LNCaP clone FGC (cell line): ENCODE results near the gene TBC1D16.

Experiments used
- DNase-seq: peaks from one replicate; pipeline ENCODE4 v3.0.0-alpha.2; 2011; ENCODE audit warnings: low read depth
- H3K4me3 ChIP-seq: 2 replicates; pipeline ENCODE4 v1.5.1; 2011; ENCODE audit warnings: mild to moderate bottlenecking, low read depth, low read length, control low read depth
- TF ChIP-seq, protein P1 (sequence below): IDR thresholded peaks from 2 replicates; pipeline ENCODE4 v1.5.1; 2012; ENCODE audit warnings: mild to moderate bottlenecking; ENCODE audit not compliant: control insufficient read depth, insufficient read depth; ENCODE audit errors: extremely low read depth

Gene TBC1D16

DNA sequence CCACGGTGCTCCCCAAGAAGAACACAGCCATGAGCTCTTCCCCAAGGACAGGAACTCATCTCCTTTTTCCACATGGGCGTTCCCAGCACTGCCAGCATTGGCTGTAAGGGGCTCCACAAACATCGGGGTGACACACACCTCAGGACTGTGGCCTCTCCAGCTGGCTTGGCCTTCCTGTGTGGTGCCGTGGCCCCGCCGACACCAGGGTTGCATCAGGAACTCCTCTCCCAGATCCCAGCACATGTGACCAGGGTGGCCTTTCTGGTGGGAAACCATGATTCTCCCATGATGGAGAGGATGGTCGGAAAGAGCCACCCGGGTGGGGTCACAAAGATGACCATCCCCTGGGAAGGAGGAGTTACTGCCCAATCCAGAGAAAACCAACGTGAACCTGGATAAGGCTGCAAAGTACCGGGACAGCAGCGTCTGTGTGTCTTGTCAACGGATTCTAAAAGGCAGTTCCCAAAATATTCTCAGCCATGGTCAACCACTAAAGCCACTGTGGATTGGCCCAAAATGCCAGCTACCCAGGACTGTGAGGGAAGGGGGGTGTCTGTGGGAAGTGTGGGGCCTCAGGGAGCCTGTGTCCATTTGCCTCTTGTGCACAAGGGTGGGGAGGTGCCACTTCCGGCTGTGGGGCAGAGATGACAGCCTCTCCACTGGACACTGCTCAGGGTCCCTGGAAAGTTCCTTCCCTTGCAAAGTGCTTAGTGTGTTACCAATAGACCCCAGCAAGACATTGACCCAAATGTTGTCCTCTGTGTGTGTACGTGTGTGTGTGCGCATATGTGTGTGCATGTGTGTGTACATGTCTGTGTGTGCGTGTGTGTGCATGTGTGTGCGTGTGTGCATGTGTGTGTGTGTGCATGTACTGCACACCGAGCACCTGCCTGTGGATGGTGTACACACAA, 118.4 kb downstream of the TBC1D16 start:
- no peak for DNase-seq

DNA sequence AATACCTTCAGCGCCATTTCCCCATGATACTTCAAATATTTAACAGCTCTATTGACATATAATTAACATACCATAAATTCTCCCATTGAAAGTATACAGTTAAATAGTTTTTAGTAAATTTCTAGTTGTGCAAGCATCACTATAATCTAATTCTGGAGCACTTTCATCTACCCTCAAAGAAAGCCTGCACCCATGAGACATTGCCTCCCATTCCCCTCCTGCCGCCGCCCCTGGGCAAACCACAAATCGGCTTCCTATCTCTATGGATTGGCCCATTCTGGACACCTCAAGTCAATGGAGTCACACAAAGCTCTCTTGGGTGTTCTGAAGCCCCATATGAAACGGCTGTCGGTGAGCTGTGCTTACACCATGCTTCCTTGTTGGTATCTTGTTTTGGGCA, 119.2 kb downstream of the TBC1D16 start:
- no peak overlapping the region for H3K4me3 ChIP-seq
- no peak for DNase-seq
- TF ChIP-seq, protein P1, sequence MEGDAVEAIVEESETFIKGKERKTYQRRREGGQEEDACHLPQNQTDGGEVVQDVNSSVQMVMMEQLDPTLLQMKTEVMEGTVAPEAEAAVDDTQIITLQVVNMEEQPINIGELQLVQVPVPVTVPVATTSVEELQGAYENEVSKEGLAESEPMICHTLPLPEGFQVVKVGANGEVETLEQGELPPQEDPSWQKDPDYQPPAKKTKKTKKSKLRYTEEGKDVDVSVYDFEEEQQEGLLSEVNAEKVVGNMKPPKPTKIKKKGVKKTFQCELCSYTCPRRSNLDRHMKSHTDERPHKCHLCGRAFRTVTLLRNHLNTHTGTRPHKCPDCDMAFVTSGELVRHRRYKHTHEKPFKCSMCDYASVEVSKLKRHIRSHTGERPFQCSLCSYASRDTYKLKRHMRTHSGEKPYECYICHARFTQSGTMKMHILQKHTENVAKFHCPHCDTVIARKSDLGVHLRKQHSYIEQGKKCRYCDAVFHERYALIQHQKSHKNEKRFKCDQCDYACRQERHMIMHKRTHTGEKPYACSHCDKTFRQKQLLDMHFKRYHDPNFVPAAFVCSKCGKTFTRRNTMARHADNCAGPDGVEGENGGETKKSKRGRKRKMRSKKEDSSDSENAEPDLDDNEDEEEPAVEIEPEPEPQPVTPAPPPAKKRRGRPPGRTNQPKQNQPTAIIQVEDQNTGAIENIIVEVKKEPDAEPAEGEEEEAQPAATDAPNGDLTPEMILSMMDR, result no peak

More for the DNA sequence above, 118.4 kb downstream of the TBC1D16 start:
- H3K4me3 ChIP-seq, result no peak overlapping the region
- TF ChIP-seq, protein P1, result no peak

DNA sequence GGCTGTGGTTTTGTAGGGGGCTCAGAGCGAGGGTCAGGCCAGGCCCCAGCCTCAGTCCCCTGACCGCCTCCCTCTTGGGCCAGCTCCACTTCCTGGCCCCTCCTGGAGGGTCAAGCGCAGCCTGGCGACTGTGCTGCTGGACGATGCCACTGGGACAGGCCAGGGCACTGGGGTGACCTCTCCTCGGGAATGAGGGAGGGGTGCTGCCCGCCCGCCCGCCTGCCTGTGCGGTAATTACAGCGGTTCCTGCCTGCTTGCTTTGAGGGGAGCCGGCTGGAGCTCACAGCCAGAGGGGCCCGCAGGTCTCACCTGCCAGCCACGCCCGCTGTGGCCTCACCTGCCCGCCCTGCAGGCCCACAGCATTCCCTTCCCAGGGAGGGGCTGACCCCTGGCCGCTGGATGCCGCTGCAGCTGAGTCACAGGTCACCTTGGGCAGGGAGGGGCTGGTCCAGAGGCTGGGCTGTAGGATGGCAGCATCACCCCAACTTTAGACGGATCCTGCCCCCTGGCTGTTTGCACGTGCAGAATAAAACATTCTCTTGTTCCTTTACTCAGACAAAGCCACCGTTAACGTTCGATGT, 119.7 kb downstream of the TBC1D16 start:
- no peak for DNase-seq
- TF ChIP-seq, protein P1, result no peak
- no peak overlapping the region for H3K4me3 ChIP-seq

DNA sequence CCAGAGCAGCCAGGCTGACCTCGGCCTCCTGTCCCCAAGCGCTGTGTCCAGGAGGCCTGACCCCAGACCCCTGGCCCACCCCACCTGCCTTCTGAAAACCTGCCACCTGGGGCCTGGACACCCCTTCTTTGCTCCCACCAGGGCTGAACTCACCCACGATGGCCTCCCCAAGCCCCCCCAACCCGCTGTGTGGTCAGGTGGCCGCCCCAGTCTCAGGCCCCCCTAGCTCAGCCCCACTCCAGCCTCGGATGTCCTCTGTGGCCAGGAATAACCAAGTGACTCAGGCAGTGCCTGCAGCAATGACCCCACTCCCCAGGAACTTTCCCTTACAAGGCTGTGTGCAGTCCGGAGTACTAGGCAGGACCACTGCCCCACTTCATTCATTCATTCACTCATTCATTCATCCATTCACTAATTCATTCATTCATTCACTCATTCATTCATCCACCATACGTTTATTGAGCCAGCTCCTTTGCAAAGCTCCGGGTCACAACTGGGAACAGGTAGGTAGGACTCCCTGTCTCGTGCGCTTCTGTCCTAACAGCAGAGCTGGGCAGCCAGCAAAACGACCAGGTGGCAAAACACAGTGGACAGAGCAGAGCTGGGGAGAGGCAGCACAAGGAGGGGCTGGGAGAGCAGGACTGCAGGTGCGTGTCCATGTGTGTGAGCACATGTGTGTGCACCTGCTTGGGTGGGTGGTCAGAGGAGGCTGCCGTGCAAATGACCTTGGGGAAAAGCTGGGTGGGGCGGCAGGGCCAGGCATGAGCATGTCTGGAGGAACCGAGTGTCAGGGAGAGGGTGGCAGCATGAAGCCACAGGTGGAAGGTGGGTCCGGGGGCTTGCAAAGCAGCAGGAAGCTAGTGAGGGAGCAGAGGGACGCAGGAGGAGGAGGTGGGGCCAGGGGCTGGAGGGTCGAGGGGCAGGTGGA, 120.6 kb downstream of the TBC1D16 start:
- TF ChIP-seq, protein P1, result no peak
- H3K4me3 ChIP-seq, result no peak overlapping the region
- DNase-seq, result no peak

DNA sequence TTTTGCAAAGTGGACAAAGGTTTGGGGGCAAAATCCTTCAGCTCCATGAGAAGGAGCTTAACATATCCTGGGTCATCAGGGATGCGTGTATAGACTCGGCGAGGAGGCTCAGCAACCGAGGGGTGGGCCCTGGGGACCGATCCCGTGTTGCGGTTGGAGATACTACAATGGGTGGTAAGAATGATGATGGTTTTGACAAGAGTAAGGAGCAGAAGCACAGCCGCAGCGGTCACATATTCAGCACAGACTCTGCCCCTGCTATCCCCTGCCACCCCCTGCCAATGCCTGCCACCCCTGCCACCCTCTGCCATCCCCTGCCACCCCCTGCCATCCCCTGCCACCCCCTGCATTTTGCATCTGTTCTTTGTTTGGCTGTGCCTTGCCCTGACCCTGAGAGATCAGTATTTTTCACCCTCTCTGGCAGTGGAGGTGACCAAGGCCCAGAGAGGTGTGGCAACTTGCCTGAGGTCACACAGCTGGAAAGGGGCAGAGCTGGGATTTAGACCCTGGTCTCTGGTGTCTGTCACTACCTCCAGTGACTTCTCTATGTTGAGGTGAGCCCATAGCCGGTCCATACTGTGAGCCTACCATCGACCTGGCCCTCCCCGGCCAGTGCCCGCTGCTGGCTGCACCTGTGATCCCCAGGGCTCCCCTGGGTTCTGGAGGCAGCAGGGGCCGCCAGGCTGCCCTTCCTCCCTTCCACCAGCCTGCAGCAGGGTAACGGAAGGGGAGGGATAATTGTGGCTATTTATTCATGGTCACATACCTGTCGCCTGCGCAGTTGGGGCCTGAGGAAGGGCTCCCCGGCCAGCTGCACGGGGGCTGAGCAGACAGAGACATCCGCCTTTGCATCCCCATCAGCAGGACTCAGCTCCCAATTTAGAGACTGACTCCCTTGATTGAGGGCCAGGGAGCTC, 121.5 kb downstream of the TBC1D16 start:
- TF ChIP-seq, protein P1, result no peak
- H3K4me3 ChIP-seq, result no peak overlapping the region
- no peak for DNase-seq

DNA sequence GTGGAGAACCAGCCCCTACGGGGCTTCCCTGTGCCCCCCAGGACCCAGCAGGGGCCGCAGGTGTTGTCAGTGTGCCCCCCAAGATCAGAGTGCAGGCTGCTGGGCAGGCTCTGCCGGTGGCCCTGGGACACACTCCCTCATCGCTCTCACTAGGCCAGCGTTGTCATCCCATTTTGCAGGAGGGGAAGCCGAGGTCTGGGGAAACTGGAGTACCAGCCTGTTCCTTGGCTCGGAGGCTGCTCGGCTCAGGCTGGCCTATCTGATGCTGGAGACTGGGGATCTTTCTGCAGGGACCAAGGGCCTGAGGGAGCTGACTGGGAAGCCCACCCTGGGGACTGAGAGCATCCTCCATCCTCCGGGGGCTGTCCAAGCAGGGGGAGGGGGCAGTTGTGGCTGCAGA, 122.2 kb downstream of the TBC1D16 start:
- TF ChIP-seq, protein P1, result no peak
- no peak for DNase-seq
- H3K4me3 ChIP-seq, result no peak overlapping the region
